H1 (cell line): ENCODE measurements around the gene TIAM2. TPM values are rescaled to one million over a fixed set of nuclear protein-coding genes. Genes with fewer than 3 reads are reported as not detected.

Source experiments
- NRF1 ChIP-seq: IDR thresholded peaks from 2 replicates; pipeline ENCODE4 v1.6.1; 2011; ENCODE audit warnings: mild to moderate bottlenecking, low read depth, low read length, improper control_type of control experiment
- POLR2AphosphoS5 ChIP-seq: IDR thresholded peaks from 2 replicates; pipeline ENCODE4 v1.6.1; 2011; ENCODE audit warnings: low read depth, low read length
- polyA plus RNA-seq, 7 experiments: library from polyadenylated mRNA; depleted of rRNA in 3 of 7; stranded (reverse) in 5 of 7; unstranded in 2 of 7; fragments of >200 nt in 5 of 7; fragments of 200-250 nt in 2 of 7; gene quantifications; 1 replicate in 5 of 7; 2 replicates in 1 of 7; 4 replicates in 1 of 7; pipeline versions ENCODE4 v1.2.1 to v1.2.3, GENCODE V29; 2011 to 2013; ENCODE audit warnings: missing spikeins in 2 of 7, mixed read lengths in 2 of 7
- total RNA-seq: library from RNA; stranded (reverse); fragmentation: NEBNext Ultra II Directional; extraction: Animal tissue kit (Norgen Biotek cat#: 25700); gene quantifications from 2 replicates; pipeline ENCODE4 v1.2.1, GENCODE V29; 2021
- TF ChIP-seq, protein P1 (sequence below): IDR thresholded peaks from 2 replicates; pipeline ENCODE4 v1.6.1; 2011; ENCODE audit warnings: low read depth, mild to moderate bottlenecking, low read length; ENCODE audit not compliant: insufficient read depth

Gene TIAM2
- total and polyA plus RNA-seq, 2 of the 8 experiments (the other 6 are each of a cell fraction or from before 2014, with no cell fraction given), result 7.4 to 23.9 TPM

DNA sequence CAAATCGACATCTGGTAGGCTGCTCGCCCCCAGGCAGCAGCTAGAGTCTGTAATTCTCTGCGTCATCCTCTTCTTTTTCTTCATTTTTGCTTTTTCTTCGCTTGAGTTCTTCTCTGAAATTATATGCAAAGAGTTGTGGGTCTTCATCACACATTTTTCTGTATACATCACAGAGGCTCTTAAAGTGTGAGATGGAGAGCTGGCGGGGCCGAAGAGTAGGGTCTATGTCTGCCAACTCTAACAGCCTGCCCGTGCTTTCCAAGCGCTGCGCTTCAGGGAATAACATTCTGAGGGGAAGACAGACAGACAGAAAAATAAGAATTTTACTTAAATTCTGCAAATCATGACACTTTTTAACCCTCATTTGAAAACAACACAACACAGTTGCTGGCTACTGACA, 262.7 kb downstream of the TIAM2 start (continued):
- TF ChIP-seq, protein P1, sequence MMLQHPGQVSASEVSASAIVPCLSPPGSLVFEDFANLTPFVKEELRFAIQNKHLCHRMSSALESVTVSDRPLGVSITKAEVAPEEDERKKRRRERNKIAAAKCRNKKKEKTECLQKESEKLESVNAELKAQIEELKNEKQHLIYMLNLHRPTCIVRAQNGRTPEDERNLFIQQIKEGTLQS, result no peak
- no peak for TF ChIP-seq POLR2AphosphoS5
- no peak for TF ChIP-seq NRF1
